Activated T-helper 17 cell treated with anti-CD3 and anti-CD28 coated beads, Interleukin-2, amount 50 U/mL, for 72 hours (primary cell): ENCODE data around the gene SV2C. TPM values are rescaled to one million over a fixed set of nuclear protein-coding genes. Genes with fewer than 3 reads are reported as not detected.
A peak's percentile ranks its signal among the peaks of the same experiment; 100 is the strongest.
"Not testable (repeated sequence)": the region's sequence is repeated elsewhere in the genome, so short reads cannot be mapped to it uniquely, and the experiment has no call there.

Experiments
- ATAC-seq: fragments of 150-1000 bp; cut with Tn5 transposase; replicated peaks from 2 replicates; pipeline ENCODE4 v1.10.0; 2021; ENCODE audit warnings: mild to moderate bottlenecking, moderate library complexity
- H3K27ac Mint-ChIP-seq: one replicate; pipeline ENCODE4 v1.8.0; 2022; ENCODE audit warnings: mixed read lengths
- H3K27me3 Mint-ChIP-seq: one replicate; pipeline ENCODE4 v1.8.0; 2022; ENCODE audit warnings: mixed read lengths
- H3K36me3 Mint-ChIP-seq: one replicate; pipeline ENCODE4 v1.8.0; 2022; ENCODE audit warnings: low read depth, mild to moderate bottlenecking, mixed read lengths
- H3K4me1 Mint-ChIP-seq: one replicate; pipeline ENCODE4 v1.8.0; 2022; ENCODE audit warnings: mixed read lengths
- H3K4me3 Mint-ChIP-seq: one replicate; pipeline ENCODE4 v1.8.0; 2022; ENCODE audit warnings: mild to moderate bottlenecking, mixed read lengths
- H3K9me3 Mint-ChIP-seq: one replicate; pipeline ENCODE4 v1.8.0; 2022; ENCODE audit warnings: mixed read lengths
- total RNA-seq, 2 donors: library from RNA; stranded (reverse); gene quantifications; one replicate each; pipeline ENCODE4 v1.2.3, GENCODE V29; 2022

Gene SV2C
- total RNA-seq, 2 donors from 2014 or later, result 0.13 to 0.45 TPM

DNA sequence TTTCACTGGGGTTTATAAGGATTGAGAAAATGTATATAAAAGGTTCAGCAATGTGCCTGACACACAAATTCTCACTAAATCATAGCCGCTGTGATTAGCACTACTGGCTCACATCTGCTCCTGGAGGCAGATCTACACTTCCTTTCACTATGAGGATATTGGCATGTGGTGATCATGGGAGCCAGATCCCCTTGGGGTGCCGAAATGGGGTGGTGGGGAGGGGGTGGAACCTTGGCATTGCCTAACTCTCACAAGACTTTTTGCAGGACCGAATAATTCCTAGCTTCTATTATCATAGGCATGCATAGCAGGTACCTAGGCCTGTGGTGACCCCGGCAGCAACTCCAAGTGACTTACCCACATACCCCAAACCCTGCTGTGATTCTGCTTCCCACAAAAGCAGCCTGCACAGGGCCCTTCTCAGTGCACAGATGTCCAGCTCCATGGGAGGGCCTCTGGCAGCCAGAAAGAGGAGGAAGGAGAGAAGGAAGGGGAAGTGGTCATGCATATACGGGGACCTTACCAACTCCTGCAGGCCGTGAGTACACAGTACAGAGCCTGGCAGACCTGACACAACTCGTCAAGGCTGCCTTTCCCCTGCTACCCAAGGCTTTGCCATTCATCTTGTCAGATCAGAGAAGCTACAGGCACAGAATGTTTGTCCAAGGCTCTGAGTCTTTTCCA is 258.6 kb downstream of the SV2C start:
- no peaks in the 10 kb centered on the region for H3K36me3 Mint-ChIP-seq
- peaks cover 5% of the 10 kb centered on the region for H3K4me1 Mint-ChIP-seq
- no peaks in the 10 kb centered on the region for H3K9me3 Mint-ChIP-seq
- H3K4me3 Mint-ChIP-seq, result peak overlapping the region; percentile 34
- H3K27me3 Mint-ChIP-seq, result no peaks in the 10 kb centered on the region
- ATAC-seq, result no peak
- peak overlapping the region; percentile 74 for H3K27ac Mint-ChIP-seq

DNA sequence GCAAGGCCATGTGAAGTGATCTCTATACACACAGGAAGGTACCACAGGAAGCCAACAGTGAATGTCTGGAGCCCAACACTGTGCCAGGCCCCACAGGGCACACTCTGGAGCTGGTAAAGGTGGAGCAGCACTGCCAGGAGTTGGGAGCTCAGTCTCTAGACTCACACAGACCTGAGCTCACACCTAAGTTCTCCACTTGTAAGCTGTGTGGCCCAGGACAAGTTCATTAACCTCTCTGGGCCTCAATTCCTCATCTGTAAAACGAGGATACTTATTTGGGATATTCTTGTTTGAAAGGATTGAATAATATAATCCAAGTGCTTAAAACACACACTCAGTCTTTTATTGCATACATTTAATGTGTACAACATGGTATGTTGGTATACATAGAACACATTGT is 259.3 kb downstream of the SV2C start:
- H3K9me3 Mint-ChIP-seq, result no peaks in the 10 kb centered on the region
- H3K36me3 Mint-ChIP-seq, result no peaks in the 10 kb centered on the region
- no peaks in the 10 kb centered on the region for H3K27me3 Mint-ChIP-seq
- no peak for ATAC-seq
- peak overlapping the region; percentile 34 for H3K4me3 Mint-ChIP-seq
- peaks cover 5% of the 10 kb centered on the region for H3K4me1 Mint-ChIP-seq
- H3K27ac Mint-ChIP-seq, result peak overlapping the region; percentile 74

DNA sequence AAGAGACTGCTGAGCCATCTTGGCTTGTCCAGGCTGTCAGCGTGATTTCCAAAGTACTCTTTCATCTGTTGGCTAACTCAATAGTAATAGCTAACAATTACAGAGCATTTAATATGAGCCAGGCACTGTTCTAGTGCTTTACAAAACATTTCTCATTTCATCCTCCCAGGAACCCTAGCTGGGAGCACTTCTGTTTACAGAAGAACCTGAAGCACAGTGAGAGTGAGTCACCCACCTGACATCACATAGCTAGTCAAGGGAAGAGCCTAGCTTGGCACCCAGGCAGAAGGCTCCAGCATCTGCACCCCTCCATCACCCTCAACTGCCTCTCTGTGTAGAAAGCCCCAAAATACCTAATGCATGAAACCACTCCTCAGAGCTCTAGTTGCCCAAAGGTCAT is 262.4 kb downstream of the SV2C start:
- H3K4me1 Mint-ChIP-seq, result peaks cover 5% of the 10 kb centered on the region
- H3K4me3 Mint-ChIP-seq, result no peak overlapping the region
- H3K9me3 Mint-ChIP-seq, result no peaks in the 10 kb centered on the region
- H3K27ac Mint-ChIP-seq, result no peak overlapping the region
- no peaks in the 10 kb centered on the region for H3K36me3 Mint-ChIP-seq
- peak; percentile 51 for ATAC-seq
- H3K27me3 Mint-ChIP-seq, result no peaks in the 10 kb centered on the region

DNA sequence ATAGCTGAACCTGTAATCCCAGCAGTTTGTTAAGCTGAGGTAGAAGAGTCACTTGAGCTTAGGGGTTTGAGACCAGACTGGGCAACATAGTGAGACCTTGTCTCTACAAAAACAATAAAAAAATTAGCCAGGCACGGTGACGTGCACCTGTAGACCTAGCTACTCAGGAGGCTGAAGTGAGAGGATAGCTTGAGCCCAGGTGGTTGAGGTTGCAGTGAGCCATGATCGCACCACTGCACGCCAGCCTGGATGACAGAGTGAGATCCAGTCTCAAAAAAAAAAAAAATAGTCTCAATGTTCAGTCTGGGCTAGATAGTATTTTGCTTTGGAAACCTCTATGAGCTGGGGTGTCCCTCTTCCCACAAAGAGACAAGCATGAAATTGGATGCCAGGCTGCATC is 268.0 kb downstream of the SV2C start:
- Mint-ChIP-seq H3K27me3 (no peaks in the 10 kb centered on the region), H3K4me3 (no peak overlapping the region), H3K36me3 (no peaks in the 10 kb centered on the region), H3K9me3 (no peaks in the 10 kb centered on the region), H3K27ac (no peak overlapping the region), H3K4me1 (no peaks in the 10 kb centered on the region)
- ATAC-seq, result no peak

DNA sequence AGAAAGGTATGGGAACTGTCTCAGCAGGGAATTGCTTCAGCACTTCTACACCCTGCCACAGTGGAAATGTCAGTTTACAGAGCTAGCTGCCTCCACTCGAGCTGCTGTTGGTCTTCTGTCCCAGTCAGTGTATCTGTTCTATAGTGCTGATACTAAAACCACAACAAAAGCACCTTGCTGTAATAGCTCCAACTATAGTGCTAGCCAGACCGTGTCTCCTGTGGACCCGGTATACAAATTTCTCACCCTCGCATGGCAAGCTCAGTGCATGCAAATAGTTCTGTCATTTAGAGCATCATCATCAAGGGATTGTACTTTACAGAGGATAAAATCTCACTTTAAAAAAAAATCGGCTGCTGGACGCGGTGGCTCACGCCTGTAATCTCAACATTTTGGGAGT is 268.4 kb downstream of the SV2C start:
- no peaks in the 10 kb centered on the region for H3K4me1 Mint-ChIP-seq
- H3K36me3 Mint-ChIP-seq, result no peaks in the 10 kb centered on the region
- H3K27ac Mint-ChIP-seq, result no peak overlapping the region
- no peaks in the 10 kb centered on the region for H3K27me3 Mint-ChIP-seq
- ATAC-seq, result no peak
- H3K4me3 Mint-ChIP-seq, result no peak overlapping the region
- H3K9me3 Mint-ChIP-seq, result no peaks in the 10 kb centered on the region

DNA sequence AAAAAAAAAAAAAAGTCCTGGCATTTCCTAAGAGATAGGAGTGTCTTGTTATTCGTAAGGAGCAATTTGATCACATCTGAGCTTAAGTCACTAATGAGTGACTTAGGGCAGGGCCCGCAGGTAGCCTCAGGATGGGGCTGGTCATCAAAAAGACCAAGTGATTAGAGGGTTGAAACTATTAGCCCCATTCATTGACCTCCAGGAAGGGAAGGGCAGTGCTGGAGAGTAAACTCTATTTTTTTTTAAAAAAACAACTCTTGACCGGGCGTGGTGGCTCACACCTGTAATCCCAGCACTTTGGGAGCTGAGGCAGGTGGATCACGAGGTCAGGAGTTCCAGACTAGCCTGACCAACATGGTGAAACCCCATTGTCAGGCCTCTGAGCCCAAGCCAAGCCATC is 273.7 kb downstream of the SV2C start:
- Mint-ChIP-seq H3K27ac (no peak overlapping the region), H3K4me3 (no peak overlapping the region)

DNA sequence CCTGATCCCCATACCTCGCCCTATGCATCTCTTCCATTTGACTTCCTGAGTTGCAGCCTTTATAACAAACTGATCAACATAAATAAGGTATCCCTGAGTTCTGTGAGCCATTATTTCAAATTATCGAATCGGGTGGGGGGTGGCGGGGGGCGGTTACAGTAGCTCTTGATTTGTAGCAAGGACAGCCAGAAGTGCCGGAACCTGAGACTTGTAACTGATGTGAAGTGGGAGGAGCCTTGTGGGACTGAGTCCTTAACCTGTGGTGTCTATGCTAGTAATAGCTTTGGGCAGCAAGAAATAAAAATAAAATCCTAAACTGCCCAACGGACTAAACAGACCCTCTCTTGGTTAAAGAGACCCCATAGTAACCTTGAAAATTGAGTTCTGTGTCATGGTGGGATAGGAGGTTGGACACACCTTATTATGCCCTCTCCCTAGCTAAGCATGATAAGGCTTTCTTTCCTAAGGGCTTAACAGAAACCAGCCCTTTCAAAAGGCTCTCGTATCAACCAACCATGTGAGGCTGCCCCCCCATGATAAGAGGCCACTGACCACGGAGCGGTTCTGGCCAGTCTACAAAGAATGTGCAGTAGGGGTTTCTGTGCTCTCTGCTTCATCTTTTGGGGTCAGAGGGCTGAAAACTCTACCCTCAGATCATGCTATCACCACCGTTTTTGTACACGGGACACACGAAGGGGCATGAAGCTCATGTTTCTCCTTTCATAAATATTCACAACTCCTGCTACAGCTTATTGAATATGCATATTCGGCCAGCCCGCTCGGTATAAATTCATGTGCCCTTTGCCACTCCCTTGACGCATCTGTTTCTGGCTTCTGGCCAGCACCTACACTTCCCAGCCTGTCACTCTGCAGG is 280.4 kb downstream of the SV2C start:
- Mint-ChIP-seq H3K9me3 (no peaks in the 10 kb centered on the region), H3K27me3 (no peaks in the 10 kb centered on the region), H3K4me3 (no peak overlapping the region), H3K27ac (peak overlapping the region; percentile 31), H3K36me3 (no peaks in the 10 kb centered on the region), H3K4me1 (peaks cover under 1% of the 10 kb centered on the region)
- ATAC-seq, result no peak

More for the DNA sequence above, 273.7 kb downstream of the SV2C start:
- no peaks in the 10 kb centered on the region for H3K36me3 Mint-ChIP-seq
- H3K9me3 Mint-ChIP-seq, result no peaks in the 10 kb centered on the region
- H3K27me3 Mint-ChIP-seq, result no peaks in the 10 kb centered on the region
- no peaks in the 10 kb centered on the region for H3K4me1 Mint-ChIP-seq
- ATAC-seq, result no peak

DNA sequence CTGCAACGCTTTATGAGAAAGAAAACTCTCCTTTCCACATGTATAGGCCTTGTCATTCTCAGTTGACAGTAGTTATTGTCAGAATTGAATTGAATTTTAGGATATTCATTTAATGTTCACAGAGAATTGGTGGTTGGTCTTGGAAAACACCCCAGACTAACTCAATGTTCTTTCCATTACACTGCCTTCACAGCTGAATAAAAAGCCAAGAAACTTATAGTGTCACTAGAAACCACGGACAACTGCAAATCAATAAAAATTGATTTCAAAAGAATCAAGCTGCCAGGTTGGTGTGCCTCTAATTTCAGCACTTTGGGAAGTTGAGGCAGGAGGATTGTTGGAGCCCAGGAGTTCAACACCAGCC is 281.0 kb downstream of the SV2C start:
- ATAC-seq, result no peak
- Mint-ChIP-seq H3K36me3 (no peaks in the 10 kb centered on the region), H3K27me3 (no peaks in the 10 kb centered on the region), H3K4me1 (peaks cover 6% of the 10 kb centered on the region), H3K4me3 (no peak overlapping the region), H3K27ac (no peak overlapping the region), H3K9me3 (no peaks in the 10 kb centered on the region)

DNA sequence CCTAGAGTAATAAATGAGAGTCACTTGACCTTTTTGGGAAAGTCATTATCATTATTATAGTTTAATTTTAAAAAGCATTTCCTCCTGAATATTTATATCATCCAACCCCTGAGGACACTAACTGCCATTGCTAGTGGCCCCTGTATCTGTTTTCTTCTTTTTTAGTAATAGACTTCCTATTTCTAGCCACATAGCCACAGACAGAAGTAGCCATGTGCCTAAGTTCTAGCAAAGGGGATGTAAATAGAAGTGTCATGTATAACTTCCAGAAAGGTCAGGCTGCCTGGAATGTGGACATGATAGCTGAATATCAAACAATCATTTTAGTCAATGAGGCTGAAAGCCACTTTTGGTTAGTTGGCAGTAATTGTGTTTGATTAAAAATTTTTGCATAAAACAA is 282.4 kb downstream of the SV2C start:
- H3K9me3 Mint-ChIP-seq, result no peaks in the 10 kb centered on the region
- ATAC-seq, result no peak
- H3K27ac Mint-ChIP-seq, result no peak overlapping the region
- no peaks in the 10 kb centered on the region for H3K27me3 Mint-ChIP-seq
- no peak overlapping the region for H3K4me3 Mint-ChIP-seq
- H3K4me1 Mint-ChIP-seq, result peaks cover 6% of the 10 kb centered on the region
- H3K36me3 Mint-ChIP-seq, result no peaks in the 10 kb centered on the region

DNA sequence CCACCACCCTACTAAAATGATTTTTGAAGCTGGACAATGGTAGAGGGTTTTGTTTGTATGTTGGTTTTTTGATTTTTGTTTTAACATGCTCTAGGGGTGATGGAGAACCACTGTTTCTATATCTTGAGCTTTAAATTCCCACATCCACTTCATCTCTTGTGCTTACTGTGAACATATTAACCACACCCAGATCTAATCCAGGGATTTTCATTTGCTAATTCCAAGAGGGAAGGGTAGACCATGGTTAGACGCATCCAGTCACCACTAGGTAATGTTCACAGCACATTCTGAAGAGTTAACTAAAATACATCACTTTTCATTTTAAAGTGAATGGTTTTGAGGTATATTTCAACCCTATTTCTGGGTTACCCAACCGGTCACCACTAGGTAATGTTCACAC is 283.4 kb downstream of the SV2C start:
- Mint-ChIP-seq H3K9me3 (no peaks in the 10 kb centered on the region), H3K27ac (peak overlapping the region; percentile 59), H3K4me1 (peaks cover 6% of the 10 kb centered on the region), H3K4me3 (no peak overlapping the region), H3K36me3 (no peaks in the 10 kb centered on the region), H3K27me3 (no peaks in the 10 kb centered on the region)
- no peak for ATAC-seq

DNA sequence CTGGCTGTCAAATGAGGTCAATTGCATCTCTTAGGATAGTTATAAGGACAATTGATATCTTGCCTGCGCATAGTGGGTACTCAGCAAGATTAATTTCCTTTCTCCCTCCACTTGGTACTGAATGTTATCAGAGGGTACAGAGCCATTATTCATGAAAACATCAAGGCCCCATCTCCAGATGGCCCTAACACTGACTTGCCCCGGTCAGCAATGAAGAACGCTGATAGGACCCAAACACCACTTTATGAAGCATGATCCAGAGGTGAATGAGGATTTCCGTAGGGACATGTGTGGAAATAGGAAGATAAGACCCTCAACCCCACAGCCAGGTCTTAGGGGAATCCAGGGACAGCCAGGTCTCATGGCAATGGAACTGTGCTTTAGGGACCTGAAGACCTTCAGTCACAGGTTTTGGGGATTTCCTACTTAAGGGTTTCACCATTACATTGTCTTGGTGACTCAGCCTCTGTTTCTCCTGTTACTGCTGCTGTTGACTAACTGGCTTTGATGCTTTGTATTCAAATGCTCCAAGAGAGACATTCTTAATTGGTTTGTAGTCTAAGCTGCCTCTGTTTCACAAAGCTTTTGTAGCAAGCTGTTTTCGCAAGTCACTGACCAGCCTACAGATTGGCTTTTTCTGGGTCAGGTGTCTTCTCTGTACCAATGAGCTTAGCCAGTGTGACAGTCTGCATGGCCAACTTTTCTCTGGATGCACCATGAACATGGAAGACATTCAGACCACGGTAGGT is 284.6 kb downstream of the SV2C start:
- Mint-ChIP-seq H3K27me3 (no peaks in the 10 kb centered on the region), H3K9me3 (no peaks in the 10 kb centered on the region), H3K27ac (peak overlapping the region; percentile 84), H3K4me1 (peaks cover 6% of the 10 kb centered on the region), H3K4me3 (peak overlapping the region; percentile 42), H3K36me3 (no peaks in the 10 kb centered on the region)
- peak; percentile 98 for ATAC-seq

DNA sequence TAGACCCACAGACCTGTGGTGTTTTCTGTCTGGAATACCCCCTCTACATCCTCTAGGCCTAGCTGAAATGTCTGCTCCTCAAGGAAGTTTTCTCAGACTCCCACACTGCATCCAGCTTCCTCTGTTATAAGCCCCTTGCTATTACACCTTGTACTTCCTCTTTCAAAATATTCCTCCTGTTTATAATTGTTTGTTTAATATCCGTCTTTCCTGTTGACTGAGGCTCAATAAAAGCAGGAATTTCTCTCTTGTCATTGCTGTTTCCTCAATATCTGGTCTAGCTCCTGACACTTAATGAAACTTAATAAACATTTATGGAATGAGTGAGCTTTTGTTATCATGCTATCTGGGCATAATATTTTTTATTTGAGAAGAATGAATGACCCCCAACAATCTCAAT is 285.8 kb downstream of the SV2C start:
- ATAC-seq, result no peak
- Mint-ChIP-seq H3K9me3 (no peaks in the 10 kb centered on the region), H3K4me1 (peaks cover 6% of the 10 kb centered on the region), H3K27ac (peak overlapping the region; percentile 84), H3K4me3 (peak overlapping the region; percentile 42), H3K27me3 (no peaks in the 10 kb centered on the region), H3K36me3 (no peaks in the 10 kb centered on the region)

DNA sequence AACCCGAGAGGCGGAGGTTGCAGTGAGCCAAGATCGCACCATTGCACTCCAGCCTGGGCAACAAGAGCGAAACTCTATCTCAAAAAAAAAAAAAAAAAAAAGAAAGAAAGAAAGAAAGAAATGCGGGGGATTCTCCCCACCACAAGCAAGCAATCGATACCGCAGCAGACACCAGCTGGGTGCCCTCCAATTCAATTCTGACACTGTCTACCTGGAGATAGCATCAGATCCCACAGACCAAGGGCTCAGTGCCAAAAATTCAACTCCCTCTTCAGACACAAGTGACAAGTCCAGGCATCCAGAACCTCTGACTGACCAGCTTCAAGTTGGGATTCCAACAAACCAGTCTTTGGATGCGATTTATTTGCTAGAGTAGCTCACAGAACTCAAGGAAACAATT is 286.5 kb downstream of the SV2C start:
- not testable (repeated sequence) for ATAC-seq, H3K9me3 Mint-ChIP-seq, H3K36me3 Mint-ChIP-seq, H3K4me1 Mint-ChIP-seq, H3K27ac Mint-ChIP-seq, H3K4me3 Mint-ChIP-seq, H3K27me3 Mint-ChIP-seq

DNA sequence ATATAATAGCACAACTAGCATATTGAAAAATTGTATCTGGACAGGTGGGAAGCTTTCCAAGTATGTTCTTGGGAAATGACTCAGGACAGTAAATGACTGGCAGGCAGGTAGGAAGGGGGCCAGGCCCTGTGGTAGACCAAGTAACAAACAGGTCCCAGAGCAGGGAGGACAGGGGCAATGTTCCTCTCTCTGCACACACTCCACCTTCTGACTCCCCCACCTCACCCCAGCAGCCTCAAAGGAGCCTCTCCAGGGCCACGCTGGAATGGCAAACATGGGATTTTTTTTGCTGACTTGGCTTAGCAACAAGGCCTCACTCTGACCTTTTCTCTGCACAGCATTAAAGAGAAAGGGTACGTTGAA is 288.8 kb downstream of the SV2C start:
- no peaks in the 10 kb centered on the region for H3K27me3 Mint-ChIP-seq
- H3K4me3 Mint-ChIP-seq, result no peak overlapping the region
- no peaks in the 10 kb centered on the region for H3K36me3 Mint-ChIP-seq
- no peak for ATAC-seq
- no peak overlapping the region for H3K27ac Mint-ChIP-seq
- peaks cover 6% of the 10 kb centered on the region for H3K4me1 Mint-ChIP-seq
- H3K9me3 Mint-ChIP-seq, result no peaks in the 10 kb centered on the region
